Body of pancreas (tissue), 4 donors: Measurements from ENCODE around the gene RBP3.

ENCODE experiments used
- CTCF ChIP-seq, 7 experiments: fragments of 450-650 bp in 4 of 7; fragments of 200-600 bp in 3 of 7; sonication (generic) in 3 of 7; IDR thresholded peaks; one replicate each; pipeline ENCODE4 v1.5.1; 2016 to 2019; ENCODE audit warnings: antibody characterized with exemption in 7 of 7
- POLR2A ChIP-seq, 3 donors: fragments of 450-650 bp; IDR thresholded peaks; one replicate each; pipeline ENCODE4 v1.6.1; 2016; ENCODE audit warnings: antibody characterized with exemption in 3 of 3, mild to moderate bottlenecking in 2 of 3

- TF ChIP-seq CTCF (IDR thresholded peaks at IDR 0.05) = peak; percentile 86 to 97 (median 93)
- TF ChIP-seq POLR2A (IDR thresholded peaks at IDR 0.05) = no peak
These were observed 7.5 kb upstream of the RBP3 start for GRCh38 chr10:47340608-47341170.
